ENCODE measurements around the gene RAB27A.

GRCh38 chr15:55235546-55236036, 54.0 kb downstream of the RAB27A start:
- TF ChIP-seq CTCF (IDR thresholded peaks at IDR 0.05) (no peak), POLR2A (IDR thresholded peaks at IDR 0.05) (no peak)
